PC-9 (cell line): ENCODE measurements around the gene ADGRL3. TPM values are rescaled to one million over a fixed set of nuclear protein-coding genes. Genes with fewer than 3 reads are reported as not detected.

Experiments
- BruUV-seq: library from RNA; stranded (reverse); fragments of 400-500 nt; replicated peaks from 2 replicates; lab custom pipeline; 2021; lab: Mats Ljungman, UMichigan
- CTCF ChIA-PET: fragments of 300-600 bp; sonication (Branson Sonifier 250); formaldehyde crosslinking; loops from one replicate; lab custom pipeline; 2022; ENCODE audit warnings: antibody characterized with exemption; lab: Charles Lee
- POLR2A ChIA-PET: fragments of 300-600 bp; sonication (Branson Sonifier 250); formaldehyde crosslinking; loops from one replicate; lab custom pipeline; 2022; ENCODE audit warnings: antibody characterized with exemption; ENCODE audit not compliant: unreplicated experiment; lab: Charles Lee
- DNase-seq, 2 experiments: peaks; one replicate each; pipeline versions ENCODE4 v3.0.0 to v3.0.0-alpha.2; 2015 to 2022; ENCODE audit warnings: mixed read lengths in 1 of 2
- H2AFZ ChIP-seq: fragments of 200-600 bp; sonication (generic); 2 replicates; pipeline ENCODE4 v1.8.1; 2017; ENCODE audit warnings: antibody characterized with exemption
- H3F3A ChIP-seq: fragments of 200-600 bp; sonication (generic); 2 replicates; pipeline ENCODE4 v1.8.1; 2017; ENCODE audit warnings: antibody characterized with exemption, mild to moderate bottlenecking, low read depth; ENCODE audit not compliant: insufficient read depth
- H3K27ac ChIP-seq: fragments of 200-600 bp; sonication (generic); 2 replicates; pipeline ENCODE4 v1.6.1; 2016; ENCODE audit warnings: mixed run types
- H3K27me3 ChIP-seq: fragments of 200-600 bp; sonication (generic); 2 replicates; pipeline ENCODE4 v1.6.1; 2016; ENCODE audit warnings: low read depth, mixed run types; ENCODE audit not compliant: insufficient read depth
- H3K36me3 ChIP-seq: fragments of 200-600 bp; sonication (generic); 2 replicates; pipeline ENCODE4 v1.6.1; 2016; ENCODE audit warnings: low read depth, mixed run types
- H3K4me1 ChIP-seq: fragments of 200-600 bp; sonication (generic); replicated peaks from 2 replicates; pipeline ENCODE4 v1.6.1; 2016; ENCODE audit warnings: mixed run types; ENCODE audit not compliant: insufficient read depth
- H3K4me2 ChIP-seq: fragments of 200-600 bp; sonication (generic); 2 replicates; pipeline ENCODE4 v1.6.1; 2017; ENCODE audit warnings: mixed run types
- H3K4me3 ChIP-seq: fragments of 200-600 bp; sonication (generic); 2 replicates; pipeline ENCODE4 v1.6.1; 2016; ENCODE audit warnings: mixed run types
- H3K79me2 ChIP-seq: fragments of 200-600 bp; sonication (generic); 2 replicates; pipeline ENCODE4 v1.6.1; 2017; ENCODE audit warnings: low read depth, mixed run types
- H3K9me2 ChIP-seq: fragments of 200-600 bp; sonication (generic); 2 replicates; pipeline ENCODE4 v1.8.1; 2017; ENCODE audit warnings: mild to moderate bottlenecking; ENCODE audit not compliant: insufficient read depth
- H3K9me3 ChIP-seq: fragments of 200-600 bp; sonication (generic); 2 replicates; pipeline ENCODE4 v1.8.1; 2016; ENCODE audit warnings: low read depth; ENCODE audit not compliant: insufficient read depth
- H4K20me1 ChIP-seq: fragments of 200-600 bp; sonication (generic); 2 replicates; pipeline ENCODE4 v1.8.1; 2017; ENCODE audit not compliant: insufficient read depth
- CTCF ChIP-seq: fragments of 200-600 bp; sonication (generic); conservative IDR thresholded peaks from 2 replicates; pipeline ENCODE4 v1.6.1; 2017; ENCODE audit warnings: mixed run types, antibody characterized with exemption, mild to moderate bottlenecking, moderate library complexity
- EZH2 ChIP-seq: fragments of 200-600 bp; sonication (generic); IDR thresholded peaks from 2 replicates; pipeline ENCODE4 v1.8.0; 2017; ENCODE audit warnings: antibody characterized with exemption, low read depth
- intact Hi-C: fragments of 100-400 bp; cut with micrococcal nuclease; formaldehyde crosslinking; loops from one replicate; pipeline ENCODE4 v1.10.0; 2022; ENCODE audit not compliant: unreplicated experiment
- total RNA-seq: library from RNA; stranded (reverse); gene quantifications from 2 replicates; pipeline ENCODE4 v1.2.3, GENCODE V29; 2021

ADGRL3 gene
- total RNA-seq, 1 experiment from 2014 or later = 1.6 TPM

GRCh38 chr4:61199873-61200186 is 296 bp upstream of the ADGRL3 start:
- BruUV-seq = no TSS peak
- Histone ChIP-seq H4K20me1 (no peaks in the 10 kb centered on the region), H3K79me2 (no peaks in the 10 kb centered on the region), H3K4me1 (no peaks in the 10 kb centered on the region), H3K9me2 (no peaks in the 10 kb centered on the region), H3K36me3 (no peaks in the 10 kb centered on the region), H3K27me3 (peaks cover 6% of the 10 kb centered on the region; the same call in 1 of the 2 replicates), H3K9me3 (no peaks in the 10 kb centered on the region), H3F3A (no peaks in the 10 kb centered on the region), H3K4me2 (no peak overlapping the region; the same call in 1 of the 2 replicates), H3K4me3 (no peak overlapping the region), H3K27ac (no peak overlapping the region), H2AFZ (no peak overlapping the region)
- TF ChIP-seq EZH2 (no peak), CTCF (no peak)
- ChIA-PET POLR2A (no interaction called here), CTCF (no interaction called here)
- DNase-seq = no peak
- intact Hi-C loops = no loop called here

GRCh38 chr4:61200916-61201526 is 895 bp downstream of the ADGRL3 start:
- TF ChIP-seq CTCF = no peak
- TF ChIP-seq EZH2 = no peak
- Histone ChIP-seq H3F3A (no peaks in the 10 kb centered on the region), H3K36me3 (no peaks in the 10 kb centered on the region), H3K4me1 (no peaks in the 10 kb centered on the region), H2AFZ (no peak overlapping the region), H3K9me2 (no peaks in the 10 kb centered on the region), H4K20me1 (no peaks in the 10 kb centered on the region), H3K27ac (no peak overlapping the region), H3K4me3 (no peak overlapping the region; the same call in 1 of the 2 replicates), H3K79me2 (no peaks in the 10 kb centered on the region), H3K9me3 (no peaks in the 10 kb centered on the region), H3K27me3 (peaks cover 6% of the 10 kb centered on the region; the same call in 1 of the 2 replicates), H3K4me2 (peak overlapping the region; percentile 42; the same call in 1 of the 2 replicates)
- no TSS peak for BruUV-seq
- intact Hi-C loops = no loop called here
- DNase-seq = no peak
- ChIA-PET CTCF (no interaction called here), POLR2A (interaction anchor here (0.7 kb wide), 1 partner anchor 10 kb away, joined by 3 read pairs; no protein-coding TSS in a partner anchor)

GRCh38 chr4:61201561-61201960 is 1.4 kb downstream of the ADGRL3 start:
- no peaks in the 10 kb centered on the region for H3K4me1 ChIP-seq
- H3K79me2 ChIP-seq = no peaks in the 10 kb centered on the region
- ChIA-PET CTCF (interaction anchor here (0.5 kb wide), 1 partner anchor 389 kb away, joined by 4 read pairs; no protein-coding TSS in a partner anchor), POLR2A (no interaction called here)
- H3K36me3 ChIP-seq = no peaks in the 10 kb centered on the region
- DNase-seq = no peak
- no peak overlapping the region for H3K4me2 ChIP-seq
- TF ChIP-seq EZH2 (no peak), CTCF (no peak)
- no peaks in the 10 kb centered on the region for H3K9me2 ChIP-seq
- no peaks in the 10 kb centered on the region for H4K20me1 ChIP-seq
- H2AFZ ChIP-seq = no peak overlapping the region
- intact Hi-C loops = no loop called here
- H3K27me3 ChIP-seq = peaks cover 6% of the 10 kb centered on the region; the same call in 1 of the 2 replicates
- H3K9me3 ChIP-seq = no peaks in the 10 kb centered on the region
- H3F3A ChIP-seq = no peaks in the 10 kb centered on the region
- no TSS peak for BruUV-seq
- no peak overlapping the region for H3K27ac ChIP-seq
- no peak overlapping the region for H3K4me3 ChIP-seq
